HG02798 (cell line): ENCODE measurements around the gene ZNF92.
"Not testable (repeated sequence)": the region's sequence is repeated elsewhere in the genome, so short reads cannot be mapped to it uniquely, and the experiment has no call there.

Experiments
- ATAC-seq: cut with Tn5 transposase; IDR thresholded peaks from one replicate; pipeline ENCODE4 v1.9.1; 2021; ENCODE audit warnings: mild to moderate bottlenecking; ENCODE audit not compliant: unreplicated experiment, poor library complexity

ZNF92 gene

DNA sequence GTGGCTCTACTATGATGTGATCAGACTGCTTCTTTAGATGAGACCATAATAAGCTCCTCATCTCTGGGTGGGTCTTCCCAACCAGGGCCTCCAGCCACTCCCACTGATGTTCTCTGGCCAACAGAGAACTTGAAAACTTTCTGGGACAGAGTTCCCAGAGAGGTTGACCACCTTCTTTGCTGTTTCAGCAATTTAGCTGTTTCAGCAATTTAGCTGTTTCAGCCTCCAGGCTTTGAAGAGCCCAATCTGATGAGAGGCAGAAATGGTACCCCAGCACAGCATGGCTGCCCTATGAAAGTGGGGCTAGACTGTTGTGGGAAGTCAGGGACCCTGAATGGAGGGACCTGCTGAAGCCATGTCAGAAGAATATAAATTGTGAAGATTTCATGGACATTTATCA is 49.0 kb downstream of the ZNF92 start:
- ATAC-seq = no peak

DNA sequence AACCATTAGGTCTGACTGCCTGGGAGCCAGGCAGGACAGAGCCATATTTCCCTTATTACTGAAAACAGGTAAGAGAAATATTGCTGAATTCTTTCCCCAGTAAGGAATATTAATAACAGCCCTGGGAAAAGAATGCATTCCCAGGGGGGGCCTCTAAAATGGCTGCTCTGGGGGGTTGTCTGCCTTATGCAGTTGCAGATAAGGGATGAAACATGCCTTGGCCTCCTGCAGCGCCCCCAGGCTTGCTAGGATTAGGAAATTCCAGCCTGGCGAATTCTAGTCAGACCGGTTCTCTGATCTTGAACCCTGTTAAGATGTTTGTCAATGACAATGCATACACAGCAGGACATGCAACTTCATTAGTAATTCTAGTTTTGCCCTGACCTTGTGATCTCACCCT is 49.6 kb downstream of the ZNF92 start:
- not testable (repeated sequence) for ATAC-seq

DNA sequence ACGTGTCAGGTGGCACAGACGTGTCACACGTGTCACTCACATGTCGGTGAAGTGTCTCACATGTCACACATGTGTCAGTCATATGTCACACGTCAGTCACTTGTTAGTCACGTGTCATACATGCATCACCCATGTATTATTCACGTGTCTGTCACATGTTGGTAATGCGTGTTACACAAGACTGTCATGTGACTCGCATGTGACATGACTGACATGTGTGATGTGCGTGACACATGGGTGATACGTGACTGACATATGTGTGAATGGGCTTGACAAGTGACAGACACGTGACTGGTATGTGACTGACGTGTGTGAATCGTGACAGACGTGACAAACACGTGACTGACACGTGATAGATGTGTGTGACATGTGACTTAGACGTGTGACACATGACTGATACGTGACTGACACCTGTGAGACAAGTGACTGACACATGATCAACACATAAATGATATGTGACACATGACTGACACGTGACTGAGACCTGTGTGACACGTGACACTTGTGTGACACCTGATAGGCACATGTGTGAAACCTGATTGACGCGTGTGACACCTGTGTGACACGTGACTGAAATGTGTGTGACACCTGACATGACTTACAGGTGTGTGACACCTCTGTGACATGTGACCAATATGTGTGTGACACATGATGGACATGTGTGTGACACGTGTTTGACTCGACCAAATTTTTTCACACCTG is 56.1 kb downstream of the ZNF92 start:
- no peak for ATAC-seq

DNA sequence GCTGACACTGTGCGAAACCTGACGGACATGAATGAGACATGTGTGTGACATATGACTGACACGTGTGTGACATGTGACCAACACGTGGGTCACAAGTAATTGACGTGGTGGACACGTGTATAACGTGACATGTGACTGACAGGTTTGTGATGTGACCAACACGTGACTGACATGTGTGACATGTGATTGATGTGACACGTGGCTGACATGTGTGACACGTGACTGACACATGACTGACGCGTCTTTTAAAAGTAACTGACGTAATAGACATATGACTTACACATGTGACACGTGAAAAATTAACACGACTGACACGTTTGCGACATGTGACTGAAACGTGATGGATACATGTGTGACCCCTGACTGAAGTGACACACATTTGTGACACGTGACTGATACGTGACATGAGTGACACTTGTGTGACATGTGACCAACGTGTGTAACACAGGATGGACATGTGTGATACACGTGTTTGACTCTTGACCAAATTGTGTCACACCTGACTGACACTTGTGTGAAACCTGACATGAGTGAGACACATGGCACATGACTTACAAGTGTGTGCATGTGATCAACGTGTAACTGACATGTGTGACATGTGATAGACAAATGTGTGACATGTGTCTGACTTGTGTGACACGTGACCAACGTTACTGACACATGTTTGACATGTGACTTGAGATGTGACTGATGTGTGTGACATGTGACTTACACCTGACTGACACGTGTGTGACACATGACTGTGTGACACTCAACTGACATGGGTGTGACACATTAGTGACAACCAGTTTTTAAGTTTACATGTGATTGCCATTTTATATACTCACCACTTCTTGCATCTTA is 56.9 kb downstream of the ZNF92 start:
- ATAC-seq = no peak

DNA sequence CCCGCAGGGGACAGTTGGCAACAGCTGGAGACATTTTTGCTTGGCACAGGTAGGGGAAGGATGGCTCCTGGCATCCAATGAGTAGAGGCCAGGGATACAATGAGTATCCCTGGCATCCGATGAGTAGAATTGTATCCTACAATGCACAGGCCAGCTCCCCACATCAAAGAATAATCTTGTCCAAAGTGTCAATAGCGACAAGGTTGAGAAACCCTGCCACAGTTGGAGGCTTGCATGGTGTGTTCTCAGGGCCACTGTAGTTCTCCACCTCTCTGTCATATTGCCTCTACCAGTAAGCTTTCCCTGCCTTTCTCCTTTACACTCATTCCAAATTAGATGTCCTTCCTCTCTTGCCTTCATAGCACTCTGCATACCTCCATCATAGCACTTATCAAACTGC is 60.7 kb downstream of the ZNF92 start:
- no peak for ATAC-seq

DNA sequence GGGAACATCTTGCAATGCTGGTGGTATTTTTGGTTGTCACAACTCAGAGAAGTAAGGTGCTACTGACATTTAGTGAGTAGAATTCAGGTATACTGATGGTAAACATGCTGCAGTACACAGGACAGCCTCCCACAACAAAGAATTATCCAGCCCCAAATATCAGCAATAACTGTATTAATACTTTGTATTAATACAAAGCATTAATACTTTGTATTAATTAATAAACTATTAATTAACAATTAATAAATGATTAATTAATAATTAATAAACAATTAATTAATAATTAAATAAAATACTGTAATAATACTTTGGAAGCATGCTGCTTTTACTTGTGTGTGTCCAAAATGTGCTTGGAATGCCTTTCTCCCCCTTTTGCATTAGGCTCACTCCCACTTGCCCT is 62.5 kb downstream of the ZNF92 start:
- ATAC-seq = no peak

DNA sequence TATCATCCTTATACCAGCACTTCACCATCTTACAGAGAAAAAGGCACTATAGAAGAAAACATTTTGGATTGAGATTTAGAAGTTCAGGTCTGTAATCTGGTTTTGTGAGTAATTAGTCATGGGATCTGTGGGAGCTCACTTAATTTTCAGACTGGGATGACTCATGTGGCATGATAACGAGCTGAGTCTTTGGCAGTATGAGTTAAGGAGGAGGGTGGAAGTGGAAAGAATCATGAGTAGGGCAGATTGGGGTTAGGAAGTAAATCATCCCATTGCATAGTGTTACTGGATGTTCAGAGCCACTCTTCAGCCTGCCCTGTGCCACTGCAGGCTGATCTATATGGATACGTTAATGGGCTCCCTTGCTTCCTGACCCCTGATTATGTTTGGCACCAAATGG is 64.9 kb downstream of the ZNF92 start:
- no peak for ATAC-seq

DNA sequence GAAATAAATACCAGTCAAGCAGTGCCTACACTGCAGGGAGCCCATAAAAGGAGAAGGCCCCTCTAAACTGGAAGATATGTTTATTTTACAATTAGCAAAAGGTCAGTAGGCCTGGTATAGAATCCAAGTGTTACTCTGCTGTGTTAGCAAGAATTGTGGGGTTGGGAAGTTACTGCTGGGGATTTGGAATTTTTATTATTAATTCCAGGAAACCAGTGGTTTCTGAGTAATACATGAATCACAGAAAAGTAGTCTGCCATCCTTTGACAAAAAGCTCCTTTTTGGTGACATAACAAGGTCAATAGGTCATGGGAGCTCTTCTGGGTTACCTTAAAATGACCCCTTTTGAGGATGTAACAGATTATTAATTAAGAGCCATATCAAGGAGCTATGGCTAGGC is 67.4 kb downstream of the ZNF92 start:
- no peak for ATAC-seq

DNA sequence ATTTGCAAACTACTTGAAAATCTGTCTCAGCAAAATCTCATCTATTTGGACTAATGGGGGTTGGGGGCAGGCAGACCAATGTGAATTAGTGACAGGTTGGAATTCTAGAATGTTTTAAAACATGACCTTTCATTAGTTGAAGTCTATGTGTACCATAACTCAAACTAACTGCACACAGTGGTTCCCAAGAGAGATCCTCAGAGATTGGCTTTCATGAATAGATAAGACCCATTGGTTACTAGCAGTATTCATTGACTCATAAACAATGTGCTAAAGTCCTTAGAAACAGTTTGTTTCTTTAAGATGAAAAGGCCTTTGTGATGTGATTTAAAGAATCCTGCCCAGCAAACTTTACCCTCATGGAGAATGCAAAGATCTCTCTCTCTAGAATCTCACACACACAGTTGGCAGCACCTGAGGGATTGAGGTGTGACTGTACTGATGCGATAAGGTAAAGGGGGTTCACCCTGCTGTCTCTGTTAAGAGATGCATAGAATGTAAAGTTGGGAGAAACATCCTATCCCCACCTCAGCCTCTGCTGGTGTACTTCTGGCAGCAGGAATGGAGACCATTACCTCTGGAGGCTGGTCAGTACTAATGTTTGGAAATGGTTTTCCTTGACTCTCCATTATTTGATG is 70.7 kb downstream of the ZNF92 start:
- no peak for ATAC-seq

DNA sequence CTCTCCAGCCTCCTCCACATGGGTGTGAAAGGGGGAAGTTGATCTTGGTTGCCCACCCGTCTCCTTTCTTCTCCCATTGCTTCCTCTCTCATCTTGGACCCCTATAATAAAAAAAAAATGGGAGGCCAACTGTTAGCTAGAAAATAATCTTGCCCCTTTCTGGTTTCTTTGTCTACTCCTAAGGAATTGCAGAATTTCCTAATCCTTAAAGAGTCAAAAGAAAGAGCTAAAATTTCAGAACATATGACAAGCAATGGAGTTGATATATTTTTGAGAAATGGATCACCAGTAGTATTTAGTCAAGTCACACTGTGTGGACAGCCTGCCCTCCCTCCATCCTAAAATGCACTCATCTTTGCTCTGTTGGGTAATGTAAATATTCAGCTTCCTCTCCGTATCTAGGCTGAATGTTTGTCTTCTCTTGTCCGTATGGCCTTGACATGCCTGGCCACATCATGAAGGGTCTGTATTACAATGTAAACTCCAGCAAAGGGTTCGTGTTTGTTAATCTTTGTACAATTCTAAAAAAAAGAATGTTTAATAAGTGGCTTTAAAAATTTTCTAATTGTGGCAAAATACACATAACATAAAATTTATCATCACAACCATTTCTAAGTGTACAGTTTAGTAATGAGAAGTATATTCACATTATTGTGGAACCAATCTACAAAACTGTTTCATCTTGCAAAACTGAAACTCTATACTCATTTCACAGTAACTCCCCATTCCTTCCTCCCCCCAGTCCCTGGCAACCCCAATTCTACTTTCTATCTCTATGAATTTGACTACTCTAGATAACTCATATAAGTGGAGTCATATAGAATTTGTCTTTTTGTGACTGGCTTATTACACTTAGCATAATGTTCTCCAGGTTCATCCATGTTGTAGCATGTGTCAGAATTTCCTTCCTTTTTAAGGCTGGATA is 71.5 kb downstream of the ZNF92 start:
- ATAC-seq = no peak

DNA sequence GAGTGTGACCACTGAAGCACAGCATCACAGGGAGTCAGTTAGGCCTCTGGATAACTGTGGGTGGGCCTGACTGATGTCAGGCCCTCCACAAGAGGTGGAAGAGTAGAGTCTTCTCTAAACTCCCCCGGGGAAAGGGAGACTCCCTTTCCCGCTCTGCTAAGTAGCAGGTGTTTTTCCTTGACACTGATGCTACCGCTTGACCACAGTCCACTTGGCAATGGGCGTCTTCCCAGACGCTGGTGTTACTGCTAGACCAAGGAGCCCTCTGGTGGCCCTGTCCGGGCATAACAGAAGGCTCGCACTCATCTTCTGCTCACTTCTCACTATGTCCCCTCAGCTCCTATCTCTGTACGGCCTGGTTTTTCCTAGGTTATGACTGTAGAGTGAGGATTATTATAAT is 73.4 kb downstream of the ZNF92 start:
- not testable (repeated sequence) for ATAC-seq

DNA sequence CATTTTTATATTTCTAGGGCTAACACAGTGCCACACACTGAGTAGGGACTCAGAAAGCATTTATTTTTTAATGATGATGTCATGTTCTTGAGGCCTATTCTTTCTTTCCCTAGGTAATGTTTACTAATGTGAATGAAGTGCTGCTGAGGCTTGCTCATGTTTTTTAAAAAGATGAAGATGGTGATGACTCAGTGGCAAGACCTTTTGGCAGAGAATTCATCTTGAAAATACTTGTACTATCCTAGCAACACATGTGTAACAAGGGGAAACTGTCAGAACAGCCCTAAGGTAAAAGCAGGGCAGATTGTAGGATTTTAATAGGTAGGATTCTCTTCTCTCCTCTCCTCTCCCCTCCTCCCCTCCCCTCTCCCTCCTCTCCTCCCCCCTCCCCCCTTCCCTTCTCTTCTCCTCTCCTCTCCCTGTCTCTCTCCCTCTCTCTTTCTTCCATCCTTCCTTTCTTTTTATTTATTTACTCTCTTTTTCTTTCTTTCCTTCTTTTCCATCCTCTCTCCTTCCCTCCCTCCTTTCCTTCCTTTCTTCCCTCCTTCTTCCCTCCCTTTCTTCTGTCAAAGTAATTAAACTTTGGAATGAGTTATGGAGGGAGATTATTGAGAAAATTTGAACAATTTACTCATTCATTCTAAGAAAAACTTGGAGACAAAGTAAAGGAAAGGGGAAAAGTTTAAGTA is 75.3 kb downstream of the ZNF92 start:
- no peak for ATAC-seq

DNA sequence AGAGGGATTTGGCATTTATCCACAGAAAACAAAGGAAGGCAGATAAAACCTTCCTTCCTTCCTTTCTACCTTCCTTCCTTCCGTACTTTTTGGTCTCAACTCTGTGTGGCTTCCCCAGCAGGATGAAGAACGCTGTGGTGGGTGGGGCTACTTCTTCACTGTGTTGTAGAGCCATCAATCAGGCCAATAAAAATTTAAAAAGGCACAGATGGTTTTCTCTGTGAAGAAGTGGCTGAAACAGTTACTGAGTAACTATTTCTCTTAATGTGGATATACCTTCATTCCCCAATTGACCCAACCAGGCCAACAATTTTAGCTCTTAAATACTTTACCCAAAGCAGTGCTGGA is 75.8 kb downstream of the ZNF92 start:
- no peak for ATAC-seq
